Spleen (tissue), 7 donors: ENCODE data around the gene ITFG1.

Experiments
- POLR2A ChIP-seq, 3 donors: fragments of 450-650 bp; IDR thresholded peaks; one replicate each; pipeline ENCODE4 v1.5.1; 2017; ENCODE audit warnings: antibody characterized with exemption in 3 of 3, mild to moderate bottlenecking in 1 of 3
- POLR2AphosphoS5 ChIP-seq, 3 donors: sonication (generic); formaldehyde crosslinking; IDR thresholded peaks; one replicate each; pipeline ENCODE4 v1.5.1; 2017; ENCODE audit warnings: antibody characterized with exemption in 3 of 3
- TF ChIP-seq, protein P1 (sequence below), 11 experiments: fragments of 200-600 bp in 7 of 11; fragments of 450-650 bp in 4 of 11; sonication (generic) in 4 of 11; IDR thresholded peaks in 8 of 11; conservative IDR thresholded peaks in 3 of 11; 1 replicate in 7 of 11; 2 replicates in 4 of 11; pipeline versions ENCODE4 v1.4.0 to v1.8.0; 2016 to 2021; ENCODE audit warnings: antibody characterized with exemption in 11 of 11, inconsistent platforms in 4 of 11, mild to moderate bottlenecking in 1 of 11
- donor health status: DM: no; HTN: no; CAD: no; lungs with moderate emphysema.
- donor health status: DM: no; HTN: no; CAD: no.
- donor health status: DM: no; HTN: no; CAD: no.

DNA sequence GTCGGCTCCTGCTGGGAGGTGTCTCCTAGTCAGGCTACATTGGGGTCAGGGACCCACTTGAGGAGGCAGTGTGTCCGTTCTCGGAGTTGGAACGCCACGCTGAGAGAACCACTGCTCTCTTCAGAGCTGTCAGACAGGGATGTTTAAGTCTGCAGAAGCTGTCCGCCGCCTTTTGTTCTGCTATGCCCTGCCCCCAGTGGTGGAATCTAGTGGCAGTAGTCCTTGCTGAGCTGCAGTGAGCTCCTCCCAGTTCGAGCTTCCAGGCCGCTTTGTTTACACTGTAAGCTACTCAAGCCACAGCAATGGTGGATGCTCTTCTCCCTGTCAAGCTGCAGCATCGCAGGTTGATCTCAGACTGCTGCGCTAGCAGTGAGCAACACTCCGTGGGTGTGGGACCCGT is 36.0 kb downstream of the ITFG1 start:
- TF ChIP-seq, protein P1, sequence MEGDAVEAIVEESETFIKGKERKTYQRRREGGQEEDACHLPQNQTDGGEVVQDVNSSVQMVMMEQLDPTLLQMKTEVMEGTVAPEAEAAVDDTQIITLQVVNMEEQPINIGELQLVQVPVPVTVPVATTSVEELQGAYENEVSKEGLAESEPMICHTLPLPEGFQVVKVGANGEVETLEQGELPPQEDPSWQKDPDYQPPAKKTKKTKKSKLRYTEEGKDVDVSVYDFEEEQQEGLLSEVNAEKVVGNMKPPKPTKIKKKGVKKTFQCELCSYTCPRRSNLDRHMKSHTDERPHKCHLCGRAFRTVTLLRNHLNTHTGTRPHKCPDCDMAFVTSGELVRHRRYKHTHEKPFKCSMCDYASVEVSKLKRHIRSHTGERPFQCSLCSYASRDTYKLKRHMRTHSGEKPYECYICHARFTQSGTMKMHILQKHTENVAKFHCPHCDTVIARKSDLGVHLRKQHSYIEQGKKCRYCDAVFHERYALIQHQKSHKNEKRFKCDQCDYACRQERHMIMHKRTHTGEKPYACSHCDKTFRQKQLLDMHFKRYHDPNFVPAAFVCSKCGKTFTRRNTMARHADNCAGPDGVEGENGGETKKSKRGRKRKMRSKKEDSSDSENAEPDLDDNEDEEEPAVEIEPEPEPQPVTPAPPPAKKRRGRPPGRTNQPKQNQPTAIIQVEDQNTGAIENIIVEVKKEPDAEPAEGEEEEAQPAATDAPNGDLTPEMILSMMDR (IDR thresholded peaks at IDR 0.05 in 8 of 11, conservative IDR thresholded peaks at IDR 0.05 in 3 of 11): no peak
- TF ChIP-seq POLR2A (IDR thresholded peaks at IDR 0.05): no peak
- TF ChIP-seq POLR2AphosphoS5 (IDR thresholded peaks at IDR 0.05): no peak
